Body of pancreas (tissue), 4 donors: ENCODE data around the gene CLDN6.

Source experiments
- CTCF ChIP-seq, 7 experiments: fragments of 450-650 bp in 4 of 7; fragments of 200-600 bp in 3 of 7; sonication (generic) in 3 of 7; IDR thresholded peaks; one replicate each; pipeline ENCODE4 v1.5.1; 2016 to 2019; ENCODE audit warnings: antibody characterized with exemption in 7 of 7
- POLR2A ChIP-seq, 3 donors: fragments of 450-650 bp; IDR thresholded peaks; one replicate each; pipeline ENCODE4 v1.6.1; 2016; ENCODE audit warnings: antibody characterized with exemption in 3 of 3, mild to moderate bottlenecking in 2 of 3

- no peak for TF ChIP-seq CTCF (IDR thresholded peaks at IDR 0.05)
- TF ChIP-seq POLR2A (IDR thresholded peaks at IDR 0.05): no peak
Measured at GRCh38 chr16:2991566-2992261, 26.3 kb downstream of the CLDN6 start.
